GOT3 (cell line): ENCODE results near the gene CPHXL.

ENCODE experiments used
- DNase-seq: peaks from one replicate; lab custom pipeline; 2025; ENCODE audit warnings: mixed read lengths; lab: John Stamatoyannopoulos, UW

The CPHXL gene

GRCh38 chr16:75701361-75701760, 24.9 kb downstream of the CPHXL start, which contains the start of gene DUXB:
TSS of gene DUXB (minus strand) at chr16:75701461. CDS start at chr16:75701418, 43 bp downstream.
- no peak for DNase-seq

GRCh38 chr16:75697571-75697970, 28.7 kb downstream of the CPHXL start:
- DNase-seq = no peak

- no peak for DNase-seq
Observed at GRCh38 chr16:75695708-75696107, 30.6 kb downstream of the CPHXL start.

- no peak for DNase-seq
Observed at GRCh38 chr16:75687361-75687760, 38.9 kb downstream of the CPHXL start.

- DNase-seq = no peak
Observed at GRCh38 chr16:75682308-75682707, 44.0 kb downstream of the CPHXL start.

GRCh38 chr16:75679366-75679765, 46.9 kb downstream of the CPHXL start:
- DNase-seq = no peak

GRCh38 chr16:75676909-75677308, 49.4 kb downstream of the CPHXL start, which contains the start of gene CPHXL2:
TSS of gene CPHXL2 (minus strand) at chr16:75677009. CDS start at chr16:75676999, 10 bp downstream.
- no peak for DNase-seq

GRCh38 chr16:75667503-75667902, 58.8 kb downstream of the CPHXL start:
- no peak for DNase-seq
